DND-41 (cell line): ENCODE results near the gene ISCU.

Experiments
- ATAC-seq: fragments of 200-7000 bp; cut with Tn5 transposase; 3 replicates; pipeline ENCODE4 v1.9.1; 2021; ENCODE audit warnings: low read depth; ENCODE audit not compliant: insufficient read depth
- DNase-seq: peaks from one replicate; pipeline ENCODE4 v3.0.0-alpha.2; 2020
- H2AFZ ChIP-seq: 2 replicates; pipeline ENCODE4 v1.6.0; 2012; ENCODE audit warnings: low read depth, low read length
- H3K27ac ChIP-seq: 2 replicates; pipeline ENCODE4 v1.5.1; 2012; ENCODE audit warnings: low read length, inconsistent platforms
- H3K27me3 ChIP-seq: fragments of 200-600 bp; sonication (generic); 2 replicates; pipeline ENCODE4 v1.6.0; 2012; ENCODE audit warnings: low read length, mild to moderate bottlenecking, inconsistent platforms; ENCODE audit not compliant: insufficient read depth, poor library complexity
- H3K36me3 ChIP-seq: 2 replicates; pipeline ENCODE4 v1.5.1; 2012; ENCODE audit warnings: low read length, inconsistent platforms; ENCODE audit not compliant: insufficient read depth
- H3K4me1 ChIP-seq: 2 replicates; pipeline ENCODE4 v1.5.1; 2012; ENCODE audit warnings: mild to moderate bottlenecking, low read length; ENCODE audit not compliant: insufficient read depth
- H3K4me2 ChIP-seq: 2 replicates; pipeline ENCODE4 v1.6.0; 2012; ENCODE audit warnings: mild to moderate bottlenecking, moderate library complexity, low read length, inconsistent platforms; ENCODE audit not compliant: insufficient read depth
- H3K4me3 ChIP-seq, 2 experiments: fragments of 200-600 bp in 1 of 2; shearing (Covaris generic) in 1 of 2; 2 replicates each; pipeline ENCODE4 v1.5.1; 2012 to 2016; ENCODE audit warnings: inconsistent platforms in 2 of 2, low read length in 2 of 2, mild to moderate bottlenecking in 2 of 2, low read depth in 1 of 2, moderate library complexity in 1 of 2
- H3K79me2 ChIP-seq: 2 replicates; pipeline ENCODE4 v1.6.0; 2012; ENCODE audit warnings: low read length, inconsistent platforms; ENCODE audit not compliant: insufficient read depth
- H3K9ac ChIP-seq: 2 replicates; pipeline ENCODE4 v1.6.0; 2012; ENCODE audit warnings: low read depth, mild to moderate bottlenecking, inconsistent platforms, low read length, moderate library complexity
- H3K9me3 ChIP-seq: 2 replicates; pipeline ENCODE4 v1.5.1; 2012; ENCODE audit warnings: low read length, moderate library complexity, mild to moderate bottlenecking, inconsistent platforms; ENCODE audit not compliant: insufficient read depth, severe bottlenecking
- H4K20me1 ChIP-seq: 2 replicates; pipeline ENCODE4 v1.6.0; 2012; ENCODE audit warnings: low read length; ENCODE audit not compliant: insufficient read depth
- EZH2 ChIP-seq: IDR thresholded peaks from 3 replicates; pipeline ENCODE4 v1.6.1; 2012; ENCODE audit warnings: borderline replicate concordance, low read depth, mild to moderate bottlenecking, moderate library complexity, low read length, inconsistent platforms; ENCODE audit not compliant: severe bottlenecking
- TF ChIP-seq, protein P1 (sequence below): IDR thresholded peaks from 2 replicates; pipeline ENCODE4 v1.5.1; 2012; ENCODE audit warnings: borderline replicate concordance, low read length, moderate library complexity, mild to moderate bottlenecking; ENCODE audit not compliant: poor library complexity, severe bottlenecking; ENCODE audit errors: extremely low read depth

ISCU gene

DNA sequence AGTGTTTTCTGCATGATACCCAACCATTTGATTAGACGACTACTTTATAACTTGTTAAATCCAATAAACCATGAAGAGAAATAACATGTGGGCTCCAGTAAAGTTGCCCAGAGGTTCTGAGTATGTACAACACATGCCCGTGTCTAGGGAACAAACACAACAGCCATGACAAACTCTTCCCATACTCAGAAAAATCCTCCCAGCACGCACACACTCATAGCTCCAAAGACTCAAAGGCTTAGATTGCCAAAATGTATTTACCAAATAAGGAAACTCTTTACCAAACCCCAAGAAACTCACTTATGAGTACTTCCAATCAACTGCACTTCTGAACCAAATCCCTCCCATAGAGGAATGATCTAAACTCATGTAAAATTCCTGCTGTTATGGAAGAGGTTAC, 18.7 kb upstream of the ISCU start:
- Histone ChIP-seq H3K27me3 (no peaks in the 10 kb centered on the region), H3K9me3 (no peaks in the 10 kb centered on the region), H4K20me1 (peaks cover 49% of the 10 kb centered on the region; the same call in 1 of the 2 replicates), H3K36me3 (peaks cover 89% of the 10 kb centered on the region), H3K27ac (no peak overlapping the region), H3K79me2 (peaks cover 89% of the 10 kb centered on the region), H2AFZ (no peak overlapping the region), H3K9ac (no peak overlapping the region), H3K4me2 (no peak overlapping the region), H3K4me3 (no peak overlapping the region), H3K4me1 (no peaks in the 10 kb centered on the region)
- DNase-seq, result no peak
- TF ChIP-seq, protein P1, sequence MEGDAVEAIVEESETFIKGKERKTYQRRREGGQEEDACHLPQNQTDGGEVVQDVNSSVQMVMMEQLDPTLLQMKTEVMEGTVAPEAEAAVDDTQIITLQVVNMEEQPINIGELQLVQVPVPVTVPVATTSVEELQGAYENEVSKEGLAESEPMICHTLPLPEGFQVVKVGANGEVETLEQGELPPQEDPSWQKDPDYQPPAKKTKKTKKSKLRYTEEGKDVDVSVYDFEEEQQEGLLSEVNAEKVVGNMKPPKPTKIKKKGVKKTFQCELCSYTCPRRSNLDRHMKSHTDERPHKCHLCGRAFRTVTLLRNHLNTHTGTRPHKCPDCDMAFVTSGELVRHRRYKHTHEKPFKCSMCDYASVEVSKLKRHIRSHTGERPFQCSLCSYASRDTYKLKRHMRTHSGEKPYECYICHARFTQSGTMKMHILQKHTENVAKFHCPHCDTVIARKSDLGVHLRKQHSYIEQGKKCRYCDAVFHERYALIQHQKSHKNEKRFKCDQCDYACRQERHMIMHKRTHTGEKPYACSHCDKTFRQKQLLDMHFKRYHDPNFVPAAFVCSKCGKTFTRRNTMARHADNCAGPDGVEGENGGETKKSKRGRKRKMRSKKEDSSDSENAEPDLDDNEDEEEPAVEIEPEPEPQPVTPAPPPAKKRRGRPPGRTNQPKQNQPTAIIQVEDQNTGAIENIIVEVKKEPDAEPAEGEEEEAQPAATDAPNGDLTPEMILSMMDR, result no peak
- TF ChIP-seq EZH2, result no peak
- ATAC-seq, result no peak

DNA sequence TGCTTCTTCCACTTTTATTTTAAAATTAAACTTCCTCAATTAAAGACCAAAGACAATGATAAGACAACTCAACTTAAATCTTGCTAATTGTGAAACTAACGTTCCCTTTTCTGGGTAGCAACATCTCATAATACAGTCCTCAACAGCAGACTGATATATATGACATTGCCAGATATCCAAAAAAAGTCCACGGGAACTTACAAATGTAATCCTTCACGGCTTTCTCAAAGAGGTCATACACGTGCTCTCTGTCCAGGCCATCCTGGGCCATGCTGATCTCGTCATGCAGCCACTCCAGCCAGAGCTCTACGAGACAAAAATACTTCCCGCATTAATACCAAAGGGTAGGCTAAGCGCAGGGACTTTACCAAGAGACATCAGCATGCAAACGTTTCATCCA, 14.7 kb upstream of the ISCU start:
- Histone ChIP-seq H3K4me3 (no peak overlapping the region), H3K27ac (no peak overlapping the region), H3K9me3 (no peaks in the 10 kb centered on the region), H3K27me3 (no peaks in the 10 kb centered on the region), H3K36me3 (peaks cover 76% of the 10 kb centered on the region), H4K20me1 (peaks cover 56% of the 10 kb centered on the region; the same call in 1 of the 2 replicates), H3K9ac (no peak overlapping the region), H3K4me2 (no peak overlapping the region), H3K79me2 (peaks cover 91% of the 10 kb centered on the region), H3K4me1 (peaks cover 3% of the 10 kb centered on the region; the same call in 1 of the 2 replicates), H2AFZ (no peak overlapping the region)
- TF ChIP-seq, protein P1, result no peak
- TF ChIP-seq EZH2, result no peak
- DNase-seq (no peak), ATAC-seq (no peak)

DNA sequence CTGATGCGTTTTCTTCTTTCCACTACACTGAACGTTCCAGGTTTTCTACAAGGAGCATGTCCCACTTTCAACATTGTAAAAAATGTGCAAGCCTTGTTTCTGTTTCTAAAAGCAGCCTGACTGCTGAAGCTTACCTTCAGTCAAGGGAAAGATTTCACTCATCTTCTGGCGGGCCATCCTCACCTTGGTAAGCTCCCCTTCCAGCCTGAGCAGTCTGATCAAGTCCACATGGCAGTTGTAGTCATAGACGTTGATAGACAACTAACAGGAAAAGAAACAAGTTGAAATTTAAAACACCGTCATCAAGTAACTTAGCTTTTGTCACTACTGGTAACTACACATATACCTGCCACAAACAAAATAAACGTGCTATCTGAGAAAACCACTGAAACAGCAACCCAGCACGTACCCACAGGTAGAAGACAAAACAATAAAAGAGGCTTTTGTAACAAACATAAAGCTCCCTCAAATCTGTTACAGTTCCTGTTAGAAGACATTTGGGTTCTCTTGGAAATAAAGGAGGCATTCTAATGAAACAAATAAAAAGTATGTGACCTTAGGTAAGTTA, 13.4 kb upstream of the ISCU start:
- Histone ChIP-seq H3K36me3 (peaks cover 63% of the 10 kb centered on the region), H4K20me1 (peaks cover 61% of the 10 kb centered on the region; the same call in 1 of the 2 replicates), H3K4me2 (no peak overlapping the region), H3K79me2 (peaks cover 91% of the 10 kb centered on the region), H3K9me3 (no peaks in the 10 kb centered on the region), H2AFZ (no peak overlapping the region), H3K4me3 (no peak overlapping the region), H3K9ac (no peak overlapping the region), H3K27ac (no peak overlapping the region), H3K4me1 (peaks cover 3% of the 10 kb centered on the region; the same call in 1 of the 2 replicates), H3K27me3 (no peaks in the 10 kb centered on the region)
- TF ChIP-seq, protein P1, result no peak
- no peak for TF ChIP-seq EZH2
- ATAC-seq (no peak), DNase-seq (no peak)
